CD4-positive, alpha-beta T cell (primary cell): ENCODE data around the gene DHRS1. TPM values are rescaled to one million over a fixed set of nuclear protein-coding genes. Genes with fewer than 3 reads are reported as not detected.

Source experiments
- ATAC-seq: fragments of 200-7000 bp; cut with Tn5 transposase; one replicate; pipeline ENCODE4 v1.10.0; 2022; ENCODE audit warnings: mild to moderate bottlenecking; ENCODE audit not compliant: poor library complexity
- CTCF ChIA-PET: fragments of 350-600 bp; sonication (Branson Sonifier 250); formaldehyde crosslinking; loops from one replicate; lab custom pipeline; 2021; ENCODE audit warnings: antibody characterized with exemption, inconsistent platforms; lab: Charles Lee
- POLR2A ChIA-PET: fragments of 350-600 bp; sonication (Branson Sonifier 250); formaldehyde crosslinking; loops from one replicate; lab custom pipeline; 2021; ENCODE audit warnings: antibody characterized with exemption, inconsistent platforms; lab: Charles Lee
- DNase-seq, 14 experiments: peaks; one replicate each; pipeline ENCODE4 v3.0.0-alpha.2; 2013 to 2020; ENCODE audit warnings: mixed read lengths in 2 of 14
- H3K27ac ChIP-seq, 2 donors: one replicate each; pipeline versions ENCODE4 v1.5.1 to v1.7.0; 2013; ENCODE audit warnings: low read length in 2 of 2, low read depth in 1 of 2, mild to moderate bottlenecking in 1 of 2
- H3K27me3 ChIP-seq, 2 experiments: 1 replicate in 1 of 2; 2 replicates in 1 of 2; pipeline versions ENCODE4 v1.6.1 to v1.7.0; 2013; ENCODE audit warnings: low read length in 2 of 2, control low read depth in 1 of 2, mild to moderate bottlenecking in 1 of 2, moderate library complexity in 1 of 2; ENCODE audit not compliant: insufficient read depth in 2 of 2, control insufficient read depth in 1 of 2
- H3K36me3 ChIP-seq: one replicate; pipeline ENCODE4 v1.6.1; 2013; ENCODE audit warnings: low read length, control low read depth; ENCODE audit not compliant: insufficient read depth
- H3K4me1 ChIP-seq: one replicate; pipeline ENCODE4 v1.6.1; 2013; ENCODE audit warnings: low read length, control low read depth; ENCODE audit not compliant: insufficient read depth
- H3K4me3 ChIP-seq: one replicate; pipeline ENCODE4 v1.5.1; 2013; ENCODE audit warnings: mild to moderate bottlenecking, low read length, moderate library complexity
- H3K9me3 ChIP-seq, 2 experiments: 1 replicate in 1 of 2; 2 replicates in 1 of 2; pipeline versions ENCODE4 v1.6.1 to v1.7.0; 2013; ENCODE audit warnings: low read length in 2 of 2, mild to moderate bottlenecking in 2 of 2, control low read depth in 1 of 2, moderate library complexity in 1 of 2; ENCODE audit not compliant: control insufficient read depth in 1 of 2, insufficient read depth in 1 of 2
- H3K27ac Mint-ChIP-seq: one replicate; pipeline ENCODE4 v1.8.0; 2020; ENCODE audit warnings: mixed read lengths
- H3K27me3 Mint-ChIP-seq: one replicate; pipeline ENCODE4 v1.8.0; 2021; ENCODE audit warnings: mixed read lengths
- H3K36me3 Mint-ChIP-seq: one replicate; pipeline ENCODE4 v1.8.0; 2021; ENCODE audit warnings: low read depth, mixed read lengths
- H3K4me1 Mint-ChIP-seq: one replicate; pipeline ENCODE4 v1.8.0; 2021; ENCODE audit warnings: low read depth, mixed read lengths
- H3K4me3 Mint-ChIP-seq: one replicate; pipeline ENCODE4 v1.8.0; 2020; ENCODE audit warnings: mild to moderate bottlenecking, mixed read lengths
- H3K9me3 Mint-ChIP-seq: one replicate; pipeline ENCODE4 v1.8.0; 2020; ENCODE audit warnings: mixed read lengths
- intact Hi-C, 2 experiments: fragments of 100-400 bp; cut with DNase I in 1 of 2; cut with micrococcal nuclease in 1 of 2; formaldehyde crosslinking; loops; one replicate each; pipeline versions ENCODE4 v1.15.1 to v1.9.0; 2023 to 2025; cut with DNase I, micrococcal nuclease
- total RNA-seq, 174 experiments: library from RNA in 2 of 174; stranded (reverse) in 2 of 174; gene quantifications; one replicate each; pipeline ENCODE4 v1.2.3 and lab custom pipeline; 2021 to 2026
- TF ChIP-seq, protein P1 (sequence below): fragments of 200-600 bp; IDR thresholded peaks from one replicate; pipeline ENCODE4 v1.8.0; 2022; ENCODE audit warnings: antibody characterized with exemption, mild to moderate bottlenecking

Gene DHRS1
- total RNA-seq, 2 experiments from 2014 or later: 21.5 to 23.5 TPM

DNA sequence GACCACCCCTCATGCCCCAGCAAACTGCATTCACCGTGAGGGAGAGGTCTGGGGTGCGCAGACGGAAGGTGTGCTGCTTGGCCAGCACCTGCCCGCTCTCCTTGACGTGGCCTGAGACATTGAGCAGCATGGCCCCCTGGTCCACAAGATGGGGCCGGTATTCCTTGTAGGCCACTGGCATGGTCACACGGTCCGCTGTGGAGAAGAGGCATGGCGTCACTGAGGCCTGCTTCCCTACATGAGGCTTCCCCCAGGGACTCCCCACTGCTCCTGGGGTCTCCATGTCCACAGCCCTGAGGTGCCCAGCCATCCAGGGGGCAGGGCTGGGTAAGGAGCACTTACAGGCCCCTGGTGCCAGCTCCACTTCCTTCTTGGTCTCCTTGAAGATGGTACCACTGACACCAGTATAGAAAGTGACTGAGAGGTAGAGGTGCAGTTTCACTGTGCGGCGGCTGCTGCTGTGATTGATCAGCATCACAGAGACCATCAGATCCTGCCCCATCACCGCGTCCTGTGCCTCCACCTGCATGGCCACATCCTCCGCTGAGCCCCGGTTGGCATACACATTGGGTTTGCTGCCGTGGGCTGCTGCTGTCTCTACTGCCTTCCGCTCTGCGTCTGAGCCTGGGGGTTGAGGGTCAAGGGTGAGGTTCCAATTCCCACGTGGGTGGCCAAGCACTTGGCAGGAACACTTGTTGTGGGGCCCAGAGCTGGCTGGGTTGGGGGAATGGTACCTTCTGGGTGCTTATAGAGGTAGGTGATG, 44.8 kb downstream of the DHRS1 start:
- H3K27me3 ChIP-seq: no peaks in the 10 kb centered on the region
- H3K27ac Mint-ChIP-seq: no peak overlapping the region
- H3K36me3 Mint-ChIP-seq: peaks cover 45% of the 10 kb centered on the region
- H3K27me3 Mint-ChIP-seq: no peaks in the 10 kb centered on the region
- no peak overlapping the region for H3K27ac ChIP-seq
- POLR2A ChIA-PET: interaction anchor here (0.9 kb wide), 1 partner anchor 12 kb away, joined by 5 read pairs; the partner anchor contains the start of gene TINF2
- H3K9me3 Mint-ChIP-seq: no peaks in the 10 kb centered on the region
- TF ChIP-seq, protein P1, sequence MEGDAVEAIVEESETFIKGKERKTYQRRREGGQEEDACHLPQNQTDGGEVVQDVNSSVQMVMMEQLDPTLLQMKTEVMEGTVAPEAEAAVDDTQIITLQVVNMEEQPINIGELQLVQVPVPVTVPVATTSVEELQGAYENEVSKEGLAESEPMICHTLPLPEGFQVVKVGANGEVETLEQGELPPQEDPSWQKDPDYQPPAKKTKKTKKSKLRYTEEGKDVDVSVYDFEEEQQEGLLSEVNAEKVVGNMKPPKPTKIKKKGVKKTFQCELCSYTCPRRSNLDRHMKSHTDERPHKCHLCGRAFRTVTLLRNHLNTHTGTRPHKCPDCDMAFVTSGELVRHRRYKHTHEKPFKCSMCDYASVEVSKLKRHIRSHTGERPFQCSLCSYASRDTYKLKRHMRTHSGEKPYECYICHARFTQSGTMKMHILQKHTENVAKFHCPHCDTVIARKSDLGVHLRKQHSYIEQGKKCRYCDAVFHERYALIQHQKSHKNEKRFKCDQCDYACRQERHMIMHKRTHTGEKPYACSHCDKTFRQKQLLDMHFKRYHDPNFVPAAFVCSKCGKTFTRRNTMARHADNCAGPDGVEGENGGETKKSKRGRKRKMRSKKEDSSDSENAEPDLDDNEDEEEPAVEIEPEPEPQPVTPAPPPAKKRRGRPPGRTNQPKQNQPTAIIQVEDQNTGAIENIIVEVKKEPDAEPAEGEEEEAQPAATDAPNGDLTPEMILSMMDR: no peak
- H3K4me1 Mint-ChIP-seq: peaks cover 8% of the 10 kb centered on the region
- ATAC-seq: no peak
- intact Hi-C loops: no loop called here
- H3K4me3 Mint-ChIP-seq: no peak overlapping the region
- no peaks in the 10 kb centered on the region for H3K9me3 ChIP-seq
- no peak overlapping the region for H3K4me3 ChIP-seq
- no peaks in the 10 kb centered on the region for H3K4me1 ChIP-seq
- no peak for DNase-seq
- peaks cover 29% of the 10 kb centered on the region for H3K36me3 ChIP-seq
- CTCF ChIA-PET: no interaction called here

DNA sequence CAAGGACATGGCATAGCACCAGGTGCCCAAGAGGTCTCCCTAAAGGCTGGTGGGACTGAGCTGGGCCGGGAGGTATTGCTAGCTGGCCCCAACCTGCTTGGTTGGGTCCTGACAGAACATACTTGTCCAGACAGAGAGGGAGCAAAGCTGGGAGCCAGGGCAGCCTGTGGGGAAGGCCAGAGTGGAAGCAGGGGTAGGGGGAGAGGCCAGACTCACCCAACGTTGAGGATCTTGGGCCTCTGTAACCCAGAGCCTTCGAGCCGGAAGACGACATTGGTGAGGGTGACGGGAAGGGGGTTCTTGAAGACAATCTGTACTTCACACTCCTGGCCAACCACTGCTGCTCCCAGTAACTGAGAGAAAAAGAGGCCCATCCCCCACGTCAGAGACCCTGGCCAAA, 45.6 kb downstream of the DHRS1 start:
- peaks cover 9% of the 10 kb centered on the region for H3K4me1 Mint-ChIP-seq
- TF ChIP-seq, protein P1: no peak
- intact Hi-C loops: no loop called here
- H3K27me3 Mint-ChIP-seq: no peaks in the 10 kb centered on the region
- Histone ChIP-seq H3K4me1 (no peaks in the 10 kb centered on the region), H3K9me3 (no peaks in the 10 kb centered on the region), H3K36me3 (peaks cover 33% of the 10 kb centered on the region), H3K27ac (no peak overlapping the region), H3K4me3 (no peak overlapping the region), H3K27me3 (no peaks in the 10 kb centered on the region)
- H3K27ac Mint-ChIP-seq: no peak overlapping the region
- DNase-seq (no peak), ATAC-seq (no peak)
- peaks cover 41% of the 10 kb centered on the region for H3K36me3 Mint-ChIP-seq
- CTCF ChIA-PET: no interaction called here
- no peak overlapping the region for H3K4me3 Mint-ChIP-seq
- POLR2A ChIA-PET: interaction anchor here (3.6 kb wide), 1 partner anchor 12 kb away, joined by 20 read pairs; the partner anchor contains the start of gene TINF2
- no peaks in the 10 kb centered on the region for H3K9me3 Mint-ChIP-seq

DNA sequence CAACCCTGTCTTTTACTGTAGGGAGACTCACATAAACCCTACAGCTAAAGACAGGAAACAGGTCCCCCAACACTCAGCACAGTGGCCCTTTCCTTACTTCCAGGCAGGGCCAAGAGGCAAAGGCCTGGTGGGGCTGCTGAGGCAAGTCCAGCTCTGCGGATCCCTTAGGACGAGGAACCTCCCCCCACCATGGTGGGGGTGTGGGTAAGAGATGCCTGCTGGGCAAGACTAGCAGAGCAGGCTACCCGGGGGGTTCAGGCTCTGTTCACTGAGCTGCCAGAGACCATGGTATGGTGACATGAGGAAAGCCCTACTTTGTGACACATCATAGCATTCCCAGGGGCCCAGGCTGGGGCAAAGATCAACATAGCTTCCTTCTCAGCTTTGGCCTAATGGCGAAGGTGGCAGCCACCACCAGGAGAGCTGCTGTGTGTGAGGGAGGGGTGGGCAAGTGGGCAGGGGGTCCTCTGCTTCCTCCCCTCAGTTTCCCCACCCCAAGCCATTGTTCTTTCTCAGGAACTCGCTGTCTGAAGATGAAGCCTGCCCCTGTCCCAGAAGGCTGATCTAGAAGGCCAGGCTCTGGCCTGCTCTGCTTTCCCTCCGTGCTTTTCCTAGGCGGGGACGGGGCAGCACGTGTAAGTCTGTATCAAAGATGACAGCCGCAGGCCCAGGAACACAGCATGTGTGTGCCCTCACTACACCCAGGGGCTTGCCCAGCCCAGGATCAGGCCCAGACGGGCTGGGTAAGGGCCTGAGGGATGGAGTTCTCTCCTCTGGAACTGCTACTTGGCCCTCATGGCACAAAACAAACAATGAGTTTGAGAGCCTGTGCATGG, 47.1 kb downstream of the DHRS1 start:
- TF ChIP-seq, protein P1: no peak
- no peak for ATAC-seq
- Mint-ChIP-seq H3K27ac (no peak overlapping the region), H3K9me3 (no peaks in the 10 kb centered on the region), H3K4me1 (peaks cover 13% of the 10 kb centered on the region), H3K27me3 (no peaks in the 10 kb centered on the region), H3K36me3 (peaks cover 40% of the 10 kb centered on the region), H3K4me3 (no peak overlapping the region)
- intact Hi-C loops: no loop called here
- no peak overlapping the region for H3K27ac ChIP-seq
- H3K9me3 ChIP-seq: no peaks in the 10 kb centered on the region
- peaks cover 34% of the 10 kb centered on the region for H3K36me3 ChIP-seq
- H3K4me1 ChIP-seq: peaks cover under 1% of the 10 kb centered on the region
- ChIA-PET POLR2A (interaction anchor here (3.6 kb wide), 1 partner anchor 10 kb away, joined by 20 read pairs; the partner anchor contains the start of gene TINF2), CTCF (interaction anchor here (1.7 to 1.9 kb wide), 2 partner anchors 44 to 55 kb away, joined by 5 read pairs; partner anchors contain the start of gene CIDEB)
- H3K4me3 ChIP-seq: no peak overlapping the region
- no peaks in the 10 kb centered on the region for H3K27me3 ChIP-seq
- no peak for DNase-seq
